ENCODE results near the gene SIRT2. TPM values are rescaled to one million over a fixed set of nuclear protein-coding genes. Genes with fewer than 3 reads are reported as not detected.
"Not testable (repeated sequence)": the region's sequence is repeated elsewhere in the genome, so short reads cannot be mapped to it uniquely, and the experiment has no call there.

The SIRT2 gene
- total RNA-seq, 1 donor from 2014 or later: 28.9 TPM

DNA sequence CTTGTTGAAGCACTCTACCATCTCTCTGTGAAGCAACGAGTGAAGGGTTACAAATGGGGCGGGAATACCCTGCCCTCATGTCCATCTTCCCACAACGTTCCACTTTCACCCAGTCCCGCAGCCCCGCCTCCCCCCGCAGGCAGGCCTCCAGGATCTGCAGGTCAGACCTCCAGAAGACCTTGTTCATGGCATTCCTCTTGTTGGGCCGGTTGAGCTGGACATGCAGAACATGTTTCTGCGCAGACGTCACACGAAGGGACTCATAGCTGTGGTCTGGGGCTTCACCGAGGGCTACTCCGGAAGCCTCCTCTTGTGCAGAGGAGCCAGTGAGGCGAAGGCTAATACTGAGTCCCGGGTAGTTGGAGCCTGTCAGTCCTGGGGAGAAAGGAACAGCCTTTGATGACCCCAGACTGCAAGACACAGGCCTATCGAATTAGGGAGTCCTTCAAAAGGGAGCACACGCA is 68.2 kb downstream of the SIRT2 start:
- TF ChIP-seq, protein P1, sequence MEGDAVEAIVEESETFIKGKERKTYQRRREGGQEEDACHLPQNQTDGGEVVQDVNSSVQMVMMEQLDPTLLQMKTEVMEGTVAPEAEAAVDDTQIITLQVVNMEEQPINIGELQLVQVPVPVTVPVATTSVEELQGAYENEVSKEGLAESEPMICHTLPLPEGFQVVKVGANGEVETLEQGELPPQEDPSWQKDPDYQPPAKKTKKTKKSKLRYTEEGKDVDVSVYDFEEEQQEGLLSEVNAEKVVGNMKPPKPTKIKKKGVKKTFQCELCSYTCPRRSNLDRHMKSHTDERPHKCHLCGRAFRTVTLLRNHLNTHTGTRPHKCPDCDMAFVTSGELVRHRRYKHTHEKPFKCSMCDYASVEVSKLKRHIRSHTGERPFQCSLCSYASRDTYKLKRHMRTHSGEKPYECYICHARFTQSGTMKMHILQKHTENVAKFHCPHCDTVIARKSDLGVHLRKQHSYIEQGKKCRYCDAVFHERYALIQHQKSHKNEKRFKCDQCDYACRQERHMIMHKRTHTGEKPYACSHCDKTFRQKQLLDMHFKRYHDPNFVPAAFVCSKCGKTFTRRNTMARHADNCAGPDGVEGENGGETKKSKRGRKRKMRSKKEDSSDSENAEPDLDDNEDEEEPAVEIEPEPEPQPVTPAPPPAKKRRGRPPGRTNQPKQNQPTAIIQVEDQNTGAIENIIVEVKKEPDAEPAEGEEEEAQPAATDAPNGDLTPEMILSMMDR (conservative IDR thresholded peaks at IDR 0.05): no peak
- Mint-ChIP-seq H3K36me3 (ENCODE audit: low read depth) (peaks cover 19% of the 10 kb centered on the region), H3K27me3 (ENCODE audit: low read depth) (no peaks in the 10 kb centered on the region), H3K4me1 (peaks cover 19% of the 10 kb centered on the region), H3K27ac (ENCODE audit: unreplicated experiment) (peak overlapping the region; percentile 84), H3K4me3 (peak overlapping the region; percentile 86), H3K9me3 (no peaks in the 10 kb centered on the region)
- DNase-seq (ENCODE audit: low read depth, low spot score): peak; percentile 19

DNA sequence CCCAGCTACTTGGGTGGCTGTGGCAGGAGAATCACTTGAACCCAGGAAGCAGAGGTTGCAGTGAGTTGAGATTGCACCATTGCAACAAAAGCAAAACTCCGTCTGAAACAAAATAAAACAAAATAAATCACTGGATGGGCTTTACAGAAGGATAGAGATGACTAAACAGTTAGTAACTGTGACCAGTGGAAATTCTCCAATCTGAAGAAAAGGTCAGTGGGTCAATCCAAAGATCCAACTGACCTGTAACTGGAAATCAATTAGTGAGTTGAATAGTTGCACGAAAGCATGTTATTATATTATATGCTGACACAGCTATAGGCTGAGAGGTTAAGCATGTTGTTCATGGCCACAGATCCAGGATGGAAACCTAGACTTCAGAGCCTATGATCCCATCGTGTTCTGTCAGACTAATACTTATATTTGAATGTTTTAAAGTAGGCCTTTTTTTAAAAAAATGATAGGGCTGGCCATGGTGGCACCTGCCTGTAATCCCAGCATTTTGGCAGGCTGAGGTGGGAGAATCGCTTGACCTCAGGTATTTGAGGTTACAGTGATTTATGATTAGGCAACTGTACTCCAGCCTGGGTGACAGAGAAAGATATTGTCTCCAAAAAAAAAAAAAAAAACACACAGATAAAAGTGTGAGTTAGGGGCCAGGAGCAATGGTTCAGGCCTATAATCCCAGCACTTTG is 69.2 kb downstream of the SIRT2 start:
- peak overlapping the region; percentile 86 for H3K4me3 Mint-ChIP-seq
- no peak for DNase-seq (ENCODE audit: low read depth, low spot score)
- no peaks in the 10 kb centered on the region for H3K9me3 Mint-ChIP-seq
- peaks cover 23% of the 10 kb centered on the region for H3K4me1 Mint-ChIP-seq
- H3K27ac Mint-ChIP-seq (ENCODE audit: unreplicated experiment): peak overlapping the region; percentile 84
- peaks cover 14% of the 10 kb centered on the region for H3K36me3 Mint-ChIP-seq (ENCODE audit: low read depth)
- TF ChIP-seq, protein P1 (conservative IDR thresholded peaks at IDR 0.05): no peak
- no peaks in the 10 kb centered on the region for H3K27me3 Mint-ChIP-seq (ENCODE audit: low read depth)

DNA sequence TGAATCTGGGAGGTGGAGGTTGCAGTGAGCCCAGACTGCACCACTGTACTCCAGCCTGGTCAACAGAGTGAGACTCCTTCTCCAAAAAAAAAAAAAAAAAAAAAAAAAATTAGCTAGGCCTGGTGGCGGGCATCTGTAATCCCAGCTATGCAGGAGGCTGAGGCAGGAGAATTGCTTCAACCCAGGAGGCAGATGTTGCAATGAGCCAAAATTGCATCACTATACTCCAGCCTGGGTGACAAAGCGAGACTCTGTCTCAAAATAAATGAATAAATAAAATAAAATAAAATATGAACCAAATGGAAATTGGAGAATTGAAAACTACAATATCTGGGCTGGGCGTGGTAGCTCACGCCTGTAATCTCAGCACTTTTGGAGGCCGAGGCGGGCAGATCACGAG is 70.2 kb downstream of the SIRT2 start:
- not testable (repeated sequence) for H3K27ac Mint-ChIP-seq (ENCODE audit: unreplicated experiment); H3K4me3 Mint-ChIP-seq; H3K9me3 Mint-ChIP-seq; H3K27me3 Mint-ChIP-seq (ENCODE audit: low read depth); DNase-seq (ENCODE audit: low read depth, low spot score)
- Mint-ChIP-seq H3K4me1 (peaks cover 24% of the 10 kb centered on the region), H3K36me3 (ENCODE audit: low read depth) (peaks cover 14% of the 10 kb centered on the region)

Other genes with a start within 250 kb of the SIRT2 start
- gene CAPN12, start 155.1 kb downstream of the SIRT2 start, total RNA-seq: not detected in 2 replicates
- gene LGALS7, start 126.1 kb downstream of the SIRT2 start, total RNA-seq: not detected in 2 replicates
- gene LGALS7B, start 110.4 kb downstream of the SIRT2 start, total RNA-seq: not detected in 2 replicates
- gene LGALS4, start 86.7 kb downstream of the SIRT2 start, total RNA-seq: 0.77 and 0.86 TPM in 2 replicates
- 77.7 and 79.4 TPM in 2 replicates for gene ECH1, start 67.8 kb downstream of the SIRT2 start, total RNA-seq
- 718 and 728 TPM in 2 replicates for gene HNRNPL, start 49.6 kb downstream of the SIRT2 start, total RNA-seq
- gene RINL, start 21.3 kb downstream of the SIRT2 start, total RNA-seq: 1.4 and 1.6 TPM in 2 replicates
- 19.9 and 21.2 TPM in 2 replicates for gene NFKBIB, start 351 bp upstream of the SIRT2 start, total RNA-seq
- gene CCER2, start 12.6 kb upstream of the SIRT2 start, total RNA-seq: 1.4 and 2.0 TPM in 2 replicates
- 54.1 and 58.5 TPM in 2 replicates for gene SARS2, start 31.1 kb upstream of the SIRT2 start, total RNA-seq
- 34.4 and 38.5 TPM in 2 replicates for gene MRPS12, start 31.3 kb upstream of the SIRT2 start, total RNA-seq
- 29.8 and 30.9 TPM in 2 replicates for gene FBXO17, start 76.1 kb upstream of the SIRT2 start, total RNA-seq
- 4.9 and 6.8 TPM in 2 replicates for gene FBXO27, start 132.9 kb upstream of the SIRT2 start, total RNA-seq
- not detected in 2 replicates for gene ACP7, start 184.8 kb upstream of the SIRT2 start, total RNA-seq
- 54.4 and 56.8 TPM in 2 replicates for gene PAK4, start 226.2 kb upstream of the SIRT2 start, total RNA-seq